IMR-90 (cell line): Measurements from ENCODE around the gene SLC12A8. TPM values are rescaled to one million over a fixed set of nuclear protein-coding genes. Genes with fewer than 3 reads are reported as not detected.

Experiments
- ATAC-seq: fragments of 200-7000 bp; cut with Tn5 transposase; 2 replicates; pipeline ENCODE4 v1.9.1; 2020; ENCODE audit warnings: low read depth, mild to moderate bottlenecking, moderate library complexity
- BruUV-seq: library from RNA; stranded (reverse); fragments of 400-500 nt; replicated peaks from 2 replicates; lab custom pipeline; 2021; lab: Mats Ljungman, UMichigan
- CTCF ChIA-PET: fragments of 300-600 bp; formaldehyde crosslinking; extraction: SDS; loops from one replicate; lab custom pipeline; 2021; ENCODE audit warnings: antibody characterized with exemption; lab: Yijun Ruan, JAX
- POLR2A ChIA-PET: fragments of 300-600 bp; sonication (Branson Sonifier 250); formaldehyde crosslinking; loops from one replicate; lab custom pipeline; 2022; ENCODE audit warnings: antibody characterized with exemption; ENCODE audit not compliant: unreplicated experiment; lab: Charles Lee
- DNase-seq: peaks from one replicate; pipeline ENCODE4 v3.0.0; 2013
- H2AFZ ChIP-seq: replicated peaks from 2 replicates; pipeline ENCODE3; 2013; ENCODE audit warnings: low read length, mild to moderate bottlenecking; ENCODE audit not compliant: poor library complexity
- H2AK5ac ChIP-seq: 2 replicates; pipeline ENCODE4 v1.6.1; 2013; ENCODE audit warnings: low read depth, low read length, inconsistent platforms
- H2AK9ac ChIP-seq: replicated peaks from 2 replicates; pipeline ENCODE3; 2013; ENCODE audit warnings: mild to moderate bottlenecking, low read depth, low read length, moderate library complexity; ENCODE audit not compliant: poor library complexity
- H2BK120ac ChIP-seq: 2 replicates; pipeline ENCODE4 v1.6.1; 2013; ENCODE audit warnings: low read depth, low read length, inconsistent platforms
- H2BK15ac ChIP-seq: 3 replicates; pipeline ENCODE4 v1.6.1; 2013; ENCODE audit warnings: low read depth, low read length, inconsistent platforms
- H2BK20ac ChIP-seq: 2 replicates; pipeline ENCODE4 v1.6.1; 2013; ENCODE audit warnings: low read depth, mild to moderate bottlenecking, inconsistent platforms, low read length, moderate library complexity
- H2BK5ac ChIP-seq: 2 replicates; pipeline ENCODE4 v1.6.1; 2013; ENCODE audit warnings: mild to moderate bottlenecking, low read depth, low read length, inconsistent platforms; ENCODE audit not compliant: poor library complexity, severe bottlenecking
- H3K14ac ChIP-seq: replicated peaks from 2 replicates; pipeline ENCODE4 v1.6.1; 2013; ENCODE audit warnings: low read depth, low read length, inconsistent platforms
- H3K18ac ChIP-seq: 2 replicates; pipeline ENCODE4 v1.6.1; 2013; ENCODE audit warnings: low read depth, low read length, control low read depth
- H3K23ac ChIP-seq: 2 replicates; pipeline ENCODE4 v1.6.1; 2013; ENCODE audit warnings: low read depth, low read length, inconsistent platforms
- H3K27ac ChIP-seq: 2 replicates; pipeline ENCODE4 v1.5.1; 2013; ENCODE audit warnings: mild to moderate bottlenecking, control low read depth, low read length; ENCODE audit not compliant: insufficient read depth
- H3K27me3 ChIP-seq: 2 replicates; pipeline ENCODE4 v1.6.1; 2013; ENCODE audit warnings: low read length; ENCODE audit not compliant: control insufficient read depth, insufficient read depth
- H3K36me3 ChIP-seq: 2 replicates; pipeline ENCODE4 v1.6.1; 2013; ENCODE audit warnings: low read length, mixed read lengths; ENCODE audit not compliant: control insufficient read depth, insufficient read depth
- H3K4ac ChIP-seq: 2 replicates; pipeline ENCODE4 v1.6.1; 2013; ENCODE audit warnings: low read depth, low read length, inconsistent platforms
- H3K4me1 ChIP-seq: 2 replicates; pipeline ENCODE4 v1.6.1; 2013; ENCODE audit warnings: low read length, mixed read lengths; ENCODE audit not compliant: control insufficient read depth, insufficient read depth
- H3K4me2 ChIP-seq: 2 replicates; pipeline ENCODE4 v1.6.1; 2013; ENCODE audit warnings: low read depth, mild to moderate bottlenecking, control low read depth, low read length, moderate library complexity
- H3K4me3 ChIP-seq: 2 replicates; pipeline ENCODE4 v1.5.1; 2013; ENCODE audit warnings: low read depth, mild to moderate bottlenecking, control low read depth, low read length, moderate library complexity; ENCODE audit not compliant: insufficient read depth
- H3K56ac ChIP-seq: 2 replicates; pipeline ENCODE4 v1.6.1; 2013; ENCODE audit warnings: low read length, inconsistent platforms; ENCODE audit not compliant: insufficient read depth; ENCODE audit errors: extremely low read depth
- H3K79me1 ChIP-seq, 2 experiments: 2 replicates each; pipeline ENCODE4 v1.6.1; 2013; ENCODE audit warnings: low read length in 2 of 2, inconsistent platforms in 1 of 2, low read depth in 1 of 2
- H3K9ac ChIP-seq: 2 replicates; pipeline ENCODE4 v1.6.1; 2013; ENCODE audit warnings: low read depth, low read length, control low read depth
- H3K9me1 ChIP-seq: 2 replicates; pipeline ENCODE4 v1.6.1; 2013; ENCODE audit warnings: low read length, inconsistent platforms; ENCODE audit not compliant: insufficient read depth
- H3K9me3 ChIP-seq: 2 replicates; pipeline ENCODE4 v1.6.1; 2013; ENCODE audit warnings: low read length; ENCODE audit not compliant: control insufficient read depth, insufficient read depth
- H4K20me1 ChIP-seq: 2 replicates; pipeline ENCODE4 v1.6.1; 2013; ENCODE audit warnings: low read length, inconsistent platforms; ENCODE audit not compliant: insufficient read depth
- H4K5ac ChIP-seq: 2 replicates; pipeline ENCODE4 v1.6.1; 2013; ENCODE audit warnings: mild to moderate bottlenecking, low read depth, low read length, control low read depth
- H4K8ac ChIP-seq, 2 experiments: 2 replicates each; pipeline ENCODE4 v1.6.1; 2013; ENCODE audit warnings: low read depth in 2 of 2, low read length in 2 of 2, control low read depth in 1 of 2, inconsistent platforms in 1 of 2
- H4K91ac ChIP-seq: 2 replicates; pipeline ENCODE4 v1.6.1; 2013; ENCODE audit warnings: low read depth, low read length, inconsistent platforms; ENCODE audit not compliant: insufficient read depth
- BHLHE40 ChIP-seq: fragments of 150-350 bp; IDR thresholded peaks from 2 replicates; pipeline ENCODE4 v1.6.1; 2016; ENCODE audit warnings: mild to moderate bottlenecking, low read depth, low read length
- CEBPB ChIP-seq: IDR thresholded peaks from 2 replicates; pipeline ENCODE4 v1.6.1; 2012; ENCODE audit warnings: low read depth, low read length, improper control_type of control experiment
- CHD1 ChIP-seq: IDR thresholded peaks from 2 replicates; pipeline ENCODE4 v1.6.1; 2012; ENCODE audit warnings: low read depth, low read length, improper control_type of control experiment
- FOS ChIP-seq: fragments of 150-350 bp; IDR thresholded peaks from 2 replicates; pipeline ENCODE4 v1.6.1; 2016; ENCODE audit warnings: low read depth, low read length
- MAFK ChIP-seq: IDR thresholded peaks from 2 replicates; pipeline ENCODE4 v1.6.1; 2012; ENCODE audit warnings: low read depth, low read length, improper control_type of control experiment
- MAZ ChIP-seq: IDR thresholded peaks from 2 replicates; pipeline ENCODE4 v1.6.1; 2012; ENCODE audit warnings: low read depth, mild to moderate bottlenecking, low read length, improper control_type of control experiment, moderate library complexity, borderline replicate concordance
- NFE2L2 ChIP-seq: fragments of 150-350 bp; IDR thresholded peaks from 2 replicates; pipeline ENCODE4 v1.6.1; 2016; ENCODE audit warnings: low read depth, mild to moderate bottlenecking, low read length
- POLR2A ChIP-seq: IDR thresholded peaks from 2 replicates; pipeline ENCODE4 v1.6.1; 2012; ENCODE audit warnings: mild to moderate bottlenecking, low read depth, low read length
- RAD21 ChIP-seq: IDR thresholded peaks from 2 replicates; pipeline ENCODE4 v1.6.1; 2012; ENCODE audit warnings: low read length, improper control_type of control experiment
- WGBS, 2 experiments: methylation state at CpG; one replicate each; pipeline versions ENCODE4 v1.1.5 to v1.1.7; 2013; ENCODE audit warnings: missing lambda C conversion rate in 2 of 2; ENCODE audit not compliant: insufficient read length in 1 of 2; ENCODE audit errors: extremely low coverage in 2 of 2; 5-methylcytosine and 5-hydroxymethylcytosine counted together
- dilution Hi-C: fragments of 300-500 bp; cut with HindIII; formaldehyde crosslinking; loops from one replicate; pipeline ENCODE4 v1.14.3; 2018; ENCODE audit warnings: low sequenced_read_pairs; ENCODE audit not compliant: unreplicated experiment
- in situ Hi-C: fragments of 300-500 bp; cut with MboI; formaldehyde crosslinking; loops from 3 replicates; pipeline ENCODE4 v1.14.3; 2019; ENCODE audit warnings: low sequenced_read_pairs, inconsistent platforms, mixed read lengths
- intact Hi-C: fragments of 100-400 bp; cut with micrococcal nuclease; formaldehyde crosslinking; loops from 2 replicates; pipeline ENCODE4 v1.10.0; 2022
- polyA plus RNA-seq, 3 experiments: library from polyadenylated mRNA; depleted of rRNA; stranded (reverse); fragments of >200 nt; gene quantifications; 2 replicates each; pipeline ENCODE4 v1.2.3, GENCODE V29; 2012; ENCODE audit warnings: low replicate concordance in 1 of 3
- total RNA-seq: library from RNA; depleted of rRNA; stranded (reverse); fragments of >200 nt; gene quantifications from 2 replicates; pipeline ENCODE4 v1.2.3, GENCODE V29; 2012
- TF ChIP-seq, protein P1 (sequence below): conservative IDR thresholded peaks from 2 replicates; pipeline ENCODE4 v1.5.1; 2012; ENCODE audit warnings: mild to moderate bottlenecking, low read depth, low read length, improper control_type of control experiment
- TF ChIP-seq, protein P2 (sequence below): fragments of 150-350 bp; IDR thresholded peaks from 2 replicates; pipeline ENCODE4 v1.6.1; 2016; ENCODE audit warnings: low read depth, mild to moderate bottlenecking, low read length, moderate library complexity, borderline replicate concordance
- TF ChIP-seq, protein P3 (sequence below): fragments of 150-350 bp; IDR thresholded peaks from 2 replicates; pipeline ENCODE4 v1.6.1; 2017; ENCODE audit warnings: mild to moderate bottlenecking, antibody characterized with exemption, low read length, low read depth

SLC12A8 gene
- total and polyA plus RNA-seq, 2 of the 4 experiments (the other 2 are of a cell fraction) = 2.2 to 4.3 TPM

DNA sequence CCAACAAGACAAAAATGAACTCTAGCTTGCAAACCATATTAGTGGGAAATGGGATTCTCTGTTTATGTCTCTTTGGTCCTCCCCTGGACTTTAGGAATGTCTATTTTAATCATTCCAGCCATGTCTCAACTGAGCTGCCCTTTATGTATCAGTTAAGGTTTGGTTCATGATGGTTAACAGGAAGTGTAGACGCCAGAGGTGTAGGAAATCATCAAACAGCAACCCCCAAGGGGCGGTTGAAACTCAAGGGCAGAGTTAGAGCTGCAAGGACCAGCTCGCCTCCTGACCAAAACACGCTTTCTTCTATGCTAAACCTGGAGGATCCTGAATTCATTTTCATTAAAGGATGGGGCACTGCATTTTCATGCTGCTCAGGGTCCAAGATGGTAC, 103.0 kb downstream of the SLC12A8 start:
- H2AFZ ChIP-seq = no peak overlapping the region
- H2AK9ac ChIP-seq = no peak overlapping the region
- H3K14ac ChIP-seq = peak overlapping the region; percentile 81
- H3K27me3 ChIP-seq = no peaks in the 10 kb centered on the region
- H3K36me3 ChIP-seq = no peaks in the 10 kb centered on the region; the same call in 1 of the 2 replicates
- DNase-seq (no peak), ATAC-seq (no peak)
- no peaks in the 10 kb centered on the region for H4K20me1 ChIP-seq
- H3K4ac ChIP-seq = peak overlapping the region; percentile 89
- peaks cover 40% of the 10 kb centered on the region for H3K4me1 ChIP-seq
- TF ChIP-seq NFE2L2 = no peak
- TF ChIP-seq, protein P1, sequence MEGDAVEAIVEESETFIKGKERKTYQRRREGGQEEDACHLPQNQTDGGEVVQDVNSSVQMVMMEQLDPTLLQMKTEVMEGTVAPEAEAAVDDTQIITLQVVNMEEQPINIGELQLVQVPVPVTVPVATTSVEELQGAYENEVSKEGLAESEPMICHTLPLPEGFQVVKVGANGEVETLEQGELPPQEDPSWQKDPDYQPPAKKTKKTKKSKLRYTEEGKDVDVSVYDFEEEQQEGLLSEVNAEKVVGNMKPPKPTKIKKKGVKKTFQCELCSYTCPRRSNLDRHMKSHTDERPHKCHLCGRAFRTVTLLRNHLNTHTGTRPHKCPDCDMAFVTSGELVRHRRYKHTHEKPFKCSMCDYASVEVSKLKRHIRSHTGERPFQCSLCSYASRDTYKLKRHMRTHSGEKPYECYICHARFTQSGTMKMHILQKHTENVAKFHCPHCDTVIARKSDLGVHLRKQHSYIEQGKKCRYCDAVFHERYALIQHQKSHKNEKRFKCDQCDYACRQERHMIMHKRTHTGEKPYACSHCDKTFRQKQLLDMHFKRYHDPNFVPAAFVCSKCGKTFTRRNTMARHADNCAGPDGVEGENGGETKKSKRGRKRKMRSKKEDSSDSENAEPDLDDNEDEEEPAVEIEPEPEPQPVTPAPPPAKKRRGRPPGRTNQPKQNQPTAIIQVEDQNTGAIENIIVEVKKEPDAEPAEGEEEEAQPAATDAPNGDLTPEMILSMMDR = no peak
- no peak for TF ChIP-seq CEBPB
- TF ChIP-seq, protein P2, sequence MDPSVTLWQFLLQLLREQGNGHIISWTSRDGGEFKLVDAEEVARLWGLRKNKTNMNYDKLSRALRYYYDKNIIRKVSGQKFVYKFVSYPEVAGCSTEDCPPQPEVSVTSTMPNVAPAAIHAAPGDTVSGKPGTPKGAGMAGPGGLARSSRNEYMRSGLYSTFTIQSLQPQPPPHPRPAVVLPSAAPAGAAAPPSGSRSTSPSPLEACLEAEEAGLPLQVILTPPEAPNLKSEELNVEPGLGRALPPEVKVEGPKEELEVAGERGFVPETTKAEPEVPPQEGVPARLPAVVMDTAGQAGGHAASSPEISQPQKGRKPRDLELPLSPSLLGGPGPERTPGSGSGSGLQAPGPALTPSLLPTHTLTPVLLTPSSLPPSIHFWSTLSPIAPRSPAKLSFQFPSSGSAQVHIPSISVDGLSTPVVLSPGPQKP = no peak
- no peak for TF ChIP-seq MAFK
- TF ChIP-seq, protein P3, sequence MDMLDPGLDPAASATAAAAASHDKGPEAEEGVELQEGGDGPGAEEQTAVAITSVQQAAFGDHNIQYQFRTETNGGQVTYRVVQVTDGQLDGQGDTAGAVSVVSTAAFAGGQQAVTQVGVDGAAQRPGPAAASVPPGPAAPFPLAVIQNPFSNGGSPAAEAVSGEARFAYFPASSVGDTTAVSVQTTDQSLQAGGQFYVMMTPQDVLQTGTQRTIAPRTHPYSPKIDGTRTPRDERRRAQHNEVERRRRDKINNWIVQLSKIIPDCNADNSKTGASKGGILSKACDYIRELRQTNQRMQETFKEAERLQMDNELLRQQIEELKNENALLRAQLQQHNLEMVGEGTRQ = no peak
- no peak for TF ChIP-seq RAD21
- no peak for TF ChIP-seq POLR2A
- TF ChIP-seq FOS = no peak
- no peak for TF ChIP-seq CHD1
- TF ChIP-seq BHLHE40 = no peak
- no peak for TF ChIP-seq MAZ
- peaks cover 28% of the 10 kb centered on the region for H3K9me1 ChIP-seq
- H3K27ac ChIP-seq = peak overlapping the region; percentile 26; the same call in 1 of the 2 replicates
- H3K9ac ChIP-seq = no peak overlapping the region
- CTCF ChIA-PET = interaction anchor here (1.2 kb wide), 1 partner anchor 51 kb away, joined by 3 read pairs; no protein-coding TSS in a partner anchor
- H2AK5ac ChIP-seq = peak overlapping the region; percentile 87
- 0 out of 4 replicates have a peak, but pooled peaks cover 0 to 8% of the 10 kb centered on the region in 2 experiments for H3K79me1 ChIP-seq
- H4K5ac ChIP-seq = peak overlapping the region; percentile 52
- H3K4me3 ChIP-seq = no peak overlapping the region
- in situ Hi-C loops (no loop called here), intact Hi-C loops (loop anchor here (2.0 kb wide), 1 partner anchor 47 kb away; no protein-coding TSS in a partner anchor), dilution Hi-C loops (no loop called here)
- peaks cover 2% of the 10 kb centered on the region; the same call in 1 of the 2 replicates for H3K9me3 ChIP-seq
- no TSS peak for BruUV-seq
- H2BK20ac ChIP-seq = peak overlapping the region; percentile 71
- peak overlapping the region; percentile 91 for H2BK120ac ChIP-seq
- H4K91ac ChIP-seq = peak overlapping the region; percentile 82
- peak overlapping the region; percentile 53; the same call in 1 of the 2 replicates for H3K56ac ChIP-seq
- WGBS, 2 experiments = 80% methylated on average over 1 of the region's 4 CpGs; no CpG with 5 or more reads in 1 of the 2 experiments
- peak overlapping the region; percentile 84 for H2BK5ac ChIP-seq
- peak overlapping the region; percentile 7 to 82; a peak in 3 of 4 replicates for H4K8ac ChIP-seq
- H3K18ac ChIP-seq = peak overlapping the region; percentile 40
- POLR2A ChIA-PET = interaction anchor here (0.8 to 0.9 kb wide), 2 partner anchors 10 to 57 kb away, joined by 3 read pairs; no protein-coding TSS in a partner anchor
- peak overlapping the region; percentile 74 for H3K23ac ChIP-seq
- H3K4me2 ChIP-seq = peak overlapping the region; percentile 30
- H2BK15ac ChIP-seq = peak overlapping the region; percentile 92; the same call in 2 of the 3 replicates
